Ovary (tissue), 9 donors: Measurements from ENCODE around the gene HTRA3. TPM values are rescaled to one million over a fixed set of nuclear protein-coding genes. Genes with fewer than 3 reads are reported as not detected.

Source experiments
- DNase-seq, 5 donors: peaks; one replicate each; pipeline ENCODE4 v3.0.0-alpha.2; 2019 to 2020
- H3K27ac ChIP-seq, 2 donors: fragments of 200-600 bp; one replicate each; pipeline versions ENCODE4 v1.5.1 to v1.8.0; 2019 to 2022
- H3K27me3 ChIP-seq: fragments of 200-600 bp; one replicate; pipeline ENCODE4 v1.8.0; 2022
- H3K36me3 ChIP-seq: fragments of 200-600 bp; sonication (generic); one replicate; pipeline ENCODE4 v1.5.1; 2019
- H3K4me1 ChIP-seq: one replicate; pipeline ENCODE4 v1.8.1; 2013; ENCODE audit warnings: mild to moderate bottlenecking, moderate library complexity; ENCODE audit not compliant: insufficient read depth
- H3K4me3 ChIP-seq: fragments of 200-600 bp; sonication (generic); one replicate; pipeline ENCODE4 v1.5.1; 2017
- H3K9me3 ChIP-seq, 2 donors: fragments of 200-600 bp in 1 of 2; sonication (generic) in 1 of 2; one replicate each; pipeline versions ENCODE4 v1.5.1 to v1.8.1; 2013 to 2019; ENCODE audit warnings: mild to moderate bottlenecking in 1 of 2, moderate library complexity in 1 of 2
- EP300 ChIP-seq: sonication (generic); formaldehyde crosslinking; IDR thresholded peaks from one replicate; pipeline ENCODE4 v1.6.1; 2017; ENCODE audit warnings: antibody characterized with exemption
- POLR2A ChIP-seq: fragments of 450-650 bp; IDR thresholded peaks from one replicate; pipeline ENCODE4 v1.6.1; 2017; ENCODE audit warnings: antibody characterized with exemption, mild to moderate bottlenecking, moderate library complexity
- WGBS, 3 donors: extraction: QIAGEN DNeasy Blood & Tissue Kit in 1 of 3; methylation state at CpG; one replicate each; pipeline versions ENCODE4 v1.1.5 to v1.1.7; 2013 to 2017; 5-methylcytosine and 5-hydroxymethylcytosine counted together
- intact Hi-C, 4 donors: fragments of 100-400 bp; cut with DNase I; formaldehyde crosslinking; loops; one replicate each; pipeline versions ENCODE4 v1.11.0 to v1.15.1; 2022 to 2023
- polyA plus RNA-seq, 2 donors: library from polyadenylated mRNA; stranded (reverse); fragments of 200-250 nt in 1 of 2; fragments of 350-450 nt in 1 of 2; fragmentation: Illumina TruSeq in 1 of 2; extraction: RNeasy Lipid Tissue Mini Kit (QIAGEN cat#74804) in 1 of 2; gene quantifications; one replicate each; pipeline ENCODE4 v1.2.3, GENCODE V29; 2013 to 2014
- total RNA-seq, 7 donors: library from RNA; depleted of rRNA in 2 of 7; stranded (reverse); fragments of >200 nt in 2 of 7; fragmentation: NEBNext Ultra II Directional in 3 of 7; extraction: Animal tissue kit (Norgen Biotek cat#: 25700) in 3 of 7; gene quantifications; one replicate each; pipeline versions ENCODE4 v1.1.0 to v1.2.4, GENCODE V29; 2016 to 2023
- TF ChIP-seq, protein P1 (sequence below), 3 donors: fragments of 450-650 bp in 2 of 3; fragments of 200-600 bp in 1 of 3; IDR thresholded peaks; one replicate each; pipeline versions ENCODE4 v1.5.1 to v1.8.0; 2016 to 2022; ENCODE audit warnings: antibody characterized with exemption in 3 of 3, mild to moderate bottlenecking in 1 of 3
- donor health status: DM: no; HTN: no; CAD: no; lungs with moderate emphysema.
- donor health status: DM: no; HTN: no; CAD: no.
- donor health status: Bipolar disorder and iron deficiency.
- donor health status: DM: yes; HTN: yes; CAD: no.
- donor health status: DM: no; HTN: no; CAD: no.
- donor health status: DM: yes; HTN: yes; CAD: no.

The HTRA3 gene
- total and polyA plus RNA-seq, 9 donors, result 36.2 to 163 (median 64.7) TPM

GRCh38 chr4:8238515-8239053 lies 31.0 kb upstream of the HTRA3 start:
- no peaks in the 10 kb centered on the region for H3K36me3 ChIP-seq
- WGBS, 3 donors, result 67 to 72% (median 69%) methylated on average over 13 to 17 of the region's 17 CpGs
- H3K4me3 ChIP-seq, result no peak overlapping the region
- no peak for DNase-seq
- peaks cover 3% of the 10 kb centered on the region for H3K4me1 ChIP-seq
- intact Hi-C loops, result loop anchor here in 1 of 4 donors (2.0 kb wide), 1 partner anchor 164 kb away; no protein-coding TSS in a partner anchor
- H3K27me3 ChIP-seq, result no peaks in the 10 kb centered on the region
- H3K27ac ChIP-seq, result no peak overlapping the region
- no peaks in the 10 kb centered on the region for H3K9me3 ChIP-seq
- TF ChIP-seq, protein P1, sequence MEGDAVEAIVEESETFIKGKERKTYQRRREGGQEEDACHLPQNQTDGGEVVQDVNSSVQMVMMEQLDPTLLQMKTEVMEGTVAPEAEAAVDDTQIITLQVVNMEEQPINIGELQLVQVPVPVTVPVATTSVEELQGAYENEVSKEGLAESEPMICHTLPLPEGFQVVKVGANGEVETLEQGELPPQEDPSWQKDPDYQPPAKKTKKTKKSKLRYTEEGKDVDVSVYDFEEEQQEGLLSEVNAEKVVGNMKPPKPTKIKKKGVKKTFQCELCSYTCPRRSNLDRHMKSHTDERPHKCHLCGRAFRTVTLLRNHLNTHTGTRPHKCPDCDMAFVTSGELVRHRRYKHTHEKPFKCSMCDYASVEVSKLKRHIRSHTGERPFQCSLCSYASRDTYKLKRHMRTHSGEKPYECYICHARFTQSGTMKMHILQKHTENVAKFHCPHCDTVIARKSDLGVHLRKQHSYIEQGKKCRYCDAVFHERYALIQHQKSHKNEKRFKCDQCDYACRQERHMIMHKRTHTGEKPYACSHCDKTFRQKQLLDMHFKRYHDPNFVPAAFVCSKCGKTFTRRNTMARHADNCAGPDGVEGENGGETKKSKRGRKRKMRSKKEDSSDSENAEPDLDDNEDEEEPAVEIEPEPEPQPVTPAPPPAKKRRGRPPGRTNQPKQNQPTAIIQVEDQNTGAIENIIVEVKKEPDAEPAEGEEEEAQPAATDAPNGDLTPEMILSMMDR (IDR thresholded peaks at IDR 0.05), result no peak
- TF ChIP-seq EP300 (no peak), POLR2A (no peak)

DNA sequence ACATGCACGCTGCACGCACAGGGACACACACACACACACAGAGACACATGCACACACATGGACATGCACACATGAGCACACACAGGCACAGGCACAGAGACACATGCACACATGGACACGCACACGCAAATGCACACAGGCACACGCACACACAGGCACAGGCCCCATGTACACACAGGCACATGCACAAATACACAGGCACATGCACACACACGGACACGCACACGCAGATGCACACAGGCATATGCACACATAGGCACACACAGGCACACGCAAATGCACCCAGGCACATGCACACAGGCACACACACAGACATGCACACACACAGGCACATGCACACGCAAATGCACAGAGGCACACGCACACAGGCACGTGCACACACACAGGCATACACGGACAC lies 30.3 kb upstream of the HTRA3 start:
- Histone ChIP-seq H3K9me3 (no peaks in the 10 kb centered on the region), H3K4me1 (peaks cover 3% of the 10 kb centered on the region), H3K27ac (no peak overlapping the region), H3K4me3 (no peak overlapping the region), H3K27me3 (no peaks in the 10 kb centered on the region), H3K36me3 (no peaks in the 10 kb centered on the region)
- TF ChIP-seq POLR2A (no peak), EP300 (no peak)
- TF ChIP-seq, protein P1 (IDR thresholded peaks at IDR 0.05), result no peak
- no peak for DNase-seq
- WGBS, 3 donors, result 95 to 97% (median 96%) methylated on average over 13 of the region's 13 CpGs
- intact Hi-C loops, result loop anchor here in 1 of 4 donors (2.0 kb wide), 1 partner anchor 164 kb away; no protein-coding TSS in a partner anchor

- Histone ChIP-seq H3K27me3 (no peaks in the 10 kb centered on the region), H3K27ac (no peak overlapping the region), H3K9me3 (no peaks in the 10 kb centered on the region), H3K4me3 (no peak overlapping the region), H3K36me3 (no peaks in the 10 kb centered on the region), H3K4me1 (peaks cover 3% of the 10 kb centered on the region)
- TF ChIP-seq POLR2A (no peak), EP300 (no peak)
- TF ChIP-seq, protein P1 (IDR thresholded peaks at IDR 0.05), result no peak
- DNase-seq, result no peak
- intact Hi-C loops, result loop anchor here in 1 of 4 donors (2.0 to 10.0 kb wide), 2 partner anchors 163 to 365 kb away; no protein-coding TSS in a partner anchor
- 84 to 93% (median 89%) methylated on average over 9 of the region's 9 CpGs for WGBS, 3 donors
These were observed 29.9 kb upstream of the HTRA3 start for GRCh38 chr4:8239661-8240060.

DNA sequence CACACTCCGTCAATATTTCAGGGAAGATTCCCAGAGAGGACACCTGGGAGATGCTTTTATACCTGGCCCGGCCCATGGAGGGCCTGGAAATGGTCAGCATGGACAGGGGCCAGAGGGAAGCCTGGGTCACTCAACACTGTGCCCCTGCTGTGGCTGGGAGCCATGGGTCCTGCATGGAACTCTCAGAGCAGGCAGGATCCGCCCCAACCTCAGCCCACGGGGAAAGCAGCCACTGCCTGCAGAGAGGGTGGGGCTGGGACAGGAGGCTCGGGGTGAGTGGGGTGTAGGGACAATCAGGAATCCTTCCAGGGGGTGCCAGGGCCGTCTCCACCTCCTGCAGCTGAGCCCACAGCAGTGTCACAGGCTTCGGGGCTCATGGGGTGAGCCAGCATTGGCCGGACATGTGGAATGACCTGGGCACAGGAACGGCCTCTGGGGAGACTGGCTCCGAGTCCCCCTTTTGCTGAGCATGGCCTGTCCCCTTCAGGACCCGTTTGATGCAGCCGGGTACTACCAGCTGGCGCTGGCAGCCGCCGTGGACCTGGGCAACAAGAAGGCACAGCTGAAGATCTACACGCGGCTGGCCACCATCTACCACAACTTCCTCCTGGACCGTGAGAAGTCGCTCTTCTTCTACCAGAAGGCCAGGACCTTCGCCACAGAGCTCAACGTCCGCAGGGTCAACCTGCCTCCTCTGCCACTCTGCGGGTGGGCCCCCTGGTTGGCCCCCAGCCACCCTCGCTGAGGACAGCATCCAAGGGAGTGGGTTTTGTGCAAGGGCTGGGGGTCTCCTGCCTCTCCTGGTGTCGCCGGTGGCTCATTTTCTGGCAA lies 29.1 kb upstream of the HTRA3 start:
- Histone ChIP-seq H3K27me3 (no peaks in the 10 kb centered on the region), H3K9me3 (no peaks in the 10 kb centered on the region), H3K36me3 (no peaks in the 10 kb centered on the region), H3K27ac (no peak overlapping the region), H3K4me3 (no peak overlapping the region), H3K4me1 (peaks cover 3% of the 10 kb centered on the region)
- no peak for DNase-seq
- intact Hi-C loops, result loop anchor here in 1 of 4 donors (10.0 kb wide), 1 partner anchor 364 kb away; no protein-coding TSS in a partner anchor
- WGBS, 3 donors, result 83 to 89% (median 86%) methylated on average over 26 of the region's 26 CpGs
- TF ChIP-seq EP300, result no peak
- TF ChIP-seq POLR2A, result no peak
- TF ChIP-seq, protein P1 (IDR thresholded peaks at IDR 0.05), result no peak
